Omental fat pad (tissue), 4 donors: ENCODE measurements around the gene PAN2. TPM values are rescaled to one million over a fixed set of nuclear protein-coding genes. Genes with fewer than 3 reads are reported as not detected.
A peak's percentile ranks its signal among the peaks of the same experiment; 100 is the strongest.

Experiments used
- ATAC-seq: fragments of 150-250 bp; one replicate; pipeline ENCODE4 v1.9.1; 2016; ENCODE audit warnings: mild to moderate bottlenecking, moderate library complexity; ENCODE audit not compliant: low FRiP score
- DNase-seq: peaks from one replicate; pipeline ENCODE4 v3.0.0-alpha.2; 2019; ENCODE audit warnings: low spot score
- total RNA-seq, 4 donors: library from RNA; depleted of rRNA; stranded (reverse); fragments of >200 nt; gene quantifications; one replicate each; pipeline ENCODE4 v1.1.0, GENCODE V29; 2016
- TF ChIP-seq, protein P1 (sequence below), 3 donors: fragments of 450-650 bp; IDR thresholded peaks; one replicate each; pipeline ENCODE4 v1.5.1; 2016 to 2017; ENCODE audit warnings: antibody characterized with exemption in 3 of 3, mild to moderate bottlenecking in 3 of 3, moderate library complexity in 2 of 3

Gene PAN2
- total RNA-seq, 4 donors from 2014 or later, result 17.3 to 57.8 (median 40.7) TPM

DNA sequence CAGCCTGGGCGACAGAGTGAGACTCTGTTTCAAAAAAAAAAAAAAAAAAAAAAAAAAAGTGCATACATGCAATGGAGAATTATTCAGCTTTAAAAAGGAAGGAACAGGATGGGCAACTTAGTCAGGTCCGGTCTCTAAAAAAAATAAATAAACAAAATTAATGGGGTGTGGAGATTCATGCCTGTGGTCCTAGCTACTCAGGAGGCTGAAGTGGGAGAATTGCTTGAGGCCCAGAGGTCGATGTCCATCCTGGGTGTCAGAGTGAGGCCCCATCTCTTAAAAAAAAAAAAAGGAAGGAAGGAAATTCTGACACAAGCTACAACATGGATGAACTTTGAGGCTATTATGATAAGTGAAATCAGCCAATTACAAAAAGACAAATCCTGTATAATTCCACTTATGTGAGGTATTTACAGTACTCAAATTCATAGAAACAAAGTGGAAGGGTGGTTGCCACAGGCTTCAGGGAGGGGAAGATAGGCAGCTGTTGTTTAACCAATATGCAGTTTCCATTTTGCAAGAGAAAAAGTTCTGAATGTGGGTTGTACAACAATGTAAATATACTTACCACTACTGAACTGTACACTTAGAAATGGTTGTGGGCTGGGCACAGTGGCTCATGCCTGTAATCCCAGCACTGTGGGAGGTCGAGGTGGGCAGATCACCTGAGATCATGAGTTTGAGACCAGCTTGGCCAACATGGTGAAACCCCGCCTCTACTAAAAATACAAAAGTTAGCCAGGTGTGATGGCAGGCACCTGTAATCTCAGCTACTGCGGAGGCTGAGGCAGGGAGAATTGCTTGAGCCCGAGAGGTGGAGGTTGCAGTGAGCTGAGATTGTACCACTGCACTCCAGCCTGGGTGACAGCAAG lies 41.2 kb upstream of the PAN2 start:
- ATAC-seq, result no peak
- TF ChIP-seq, protein P1, sequence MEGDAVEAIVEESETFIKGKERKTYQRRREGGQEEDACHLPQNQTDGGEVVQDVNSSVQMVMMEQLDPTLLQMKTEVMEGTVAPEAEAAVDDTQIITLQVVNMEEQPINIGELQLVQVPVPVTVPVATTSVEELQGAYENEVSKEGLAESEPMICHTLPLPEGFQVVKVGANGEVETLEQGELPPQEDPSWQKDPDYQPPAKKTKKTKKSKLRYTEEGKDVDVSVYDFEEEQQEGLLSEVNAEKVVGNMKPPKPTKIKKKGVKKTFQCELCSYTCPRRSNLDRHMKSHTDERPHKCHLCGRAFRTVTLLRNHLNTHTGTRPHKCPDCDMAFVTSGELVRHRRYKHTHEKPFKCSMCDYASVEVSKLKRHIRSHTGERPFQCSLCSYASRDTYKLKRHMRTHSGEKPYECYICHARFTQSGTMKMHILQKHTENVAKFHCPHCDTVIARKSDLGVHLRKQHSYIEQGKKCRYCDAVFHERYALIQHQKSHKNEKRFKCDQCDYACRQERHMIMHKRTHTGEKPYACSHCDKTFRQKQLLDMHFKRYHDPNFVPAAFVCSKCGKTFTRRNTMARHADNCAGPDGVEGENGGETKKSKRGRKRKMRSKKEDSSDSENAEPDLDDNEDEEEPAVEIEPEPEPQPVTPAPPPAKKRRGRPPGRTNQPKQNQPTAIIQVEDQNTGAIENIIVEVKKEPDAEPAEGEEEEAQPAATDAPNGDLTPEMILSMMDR (IDR thresholded peaks at IDR 0.05), result no peak
- no peak for DNase-seq

DNA sequence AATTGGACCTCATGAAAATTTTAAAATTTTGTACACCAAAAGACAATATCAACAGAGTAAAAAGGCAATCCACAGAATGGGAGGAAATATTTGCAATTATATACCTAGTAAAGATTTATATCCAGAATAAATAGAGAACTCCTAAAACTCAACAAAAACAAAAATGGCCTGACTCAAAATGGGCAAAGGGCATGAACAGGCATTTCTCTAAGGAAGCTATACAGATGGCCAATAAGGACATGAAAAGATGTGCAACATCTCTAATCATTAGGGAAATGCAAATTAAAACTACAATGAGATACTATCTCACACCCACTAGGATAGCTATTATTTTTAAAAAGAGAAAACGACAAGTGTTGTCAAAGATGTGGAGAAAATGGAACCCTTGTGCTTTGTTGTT lies 39.7 kb upstream of the PAN2 start:
- no peak for ATAC-seq
- TF ChIP-seq, protein P1 (IDR thresholded peaks at IDR 0.05), result no peak
- no peak for DNase-seq

GRCh38 chr12:56366948-56367347 lies 33.1 kb upstream of the PAN2 start:
- TF ChIP-seq, protein P1 (IDR thresholded peaks at IDR 0.05), result no peak
- no peak for DNase-seq
- ATAC-seq, result no peak

DNA sequence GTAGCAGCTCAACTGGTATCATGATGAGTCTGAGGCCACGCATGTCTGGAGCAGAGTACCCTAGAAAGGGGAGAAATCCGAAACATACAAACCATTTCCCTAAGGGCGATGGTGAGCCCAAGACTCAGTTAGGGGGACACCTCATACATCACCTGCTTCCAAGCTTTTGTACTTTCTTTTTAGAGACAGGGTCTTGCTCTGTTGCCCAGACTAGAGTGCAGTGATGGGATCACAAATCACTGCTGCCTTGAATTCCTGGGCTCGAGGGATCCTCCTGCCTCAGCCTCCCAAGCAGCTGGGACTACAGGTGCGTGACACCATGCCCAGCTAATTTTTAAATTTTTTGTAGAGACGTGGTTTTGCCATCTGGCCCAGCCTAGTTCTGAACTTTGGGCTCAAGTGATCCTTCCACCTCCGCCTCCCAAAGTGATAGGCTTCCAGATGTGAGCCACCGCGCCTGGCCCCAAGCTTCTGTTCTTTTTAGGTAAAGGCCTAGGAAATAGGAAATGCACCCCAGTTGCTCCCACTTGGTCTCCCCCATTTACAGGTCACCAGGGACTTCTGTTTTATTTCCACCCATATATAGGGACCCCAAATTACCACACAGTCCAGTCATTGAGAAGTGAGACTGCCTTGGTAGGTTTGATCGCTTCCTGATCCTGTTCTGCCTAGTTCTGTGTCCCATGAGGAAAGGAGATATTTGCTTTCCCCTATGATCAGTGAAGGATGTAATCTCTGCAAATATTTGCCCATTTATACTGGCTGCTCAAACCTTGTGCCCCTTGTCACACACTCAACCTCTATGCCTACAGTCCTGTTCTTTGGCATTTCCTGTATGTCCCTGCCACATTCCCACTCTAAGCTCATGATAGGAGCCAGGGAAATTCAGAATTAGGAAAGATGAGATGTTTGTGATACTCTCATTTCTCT lies 28.6 kb upstream of the PAN2 start, which contains the start of gene APOF:
Gene APOF (minus strand): TSS at position 728 of the 930 bp plus-strand sequence. CDS start 112 bp downstream, at position 616.
- DNase-seq, result no peak

DNA sequence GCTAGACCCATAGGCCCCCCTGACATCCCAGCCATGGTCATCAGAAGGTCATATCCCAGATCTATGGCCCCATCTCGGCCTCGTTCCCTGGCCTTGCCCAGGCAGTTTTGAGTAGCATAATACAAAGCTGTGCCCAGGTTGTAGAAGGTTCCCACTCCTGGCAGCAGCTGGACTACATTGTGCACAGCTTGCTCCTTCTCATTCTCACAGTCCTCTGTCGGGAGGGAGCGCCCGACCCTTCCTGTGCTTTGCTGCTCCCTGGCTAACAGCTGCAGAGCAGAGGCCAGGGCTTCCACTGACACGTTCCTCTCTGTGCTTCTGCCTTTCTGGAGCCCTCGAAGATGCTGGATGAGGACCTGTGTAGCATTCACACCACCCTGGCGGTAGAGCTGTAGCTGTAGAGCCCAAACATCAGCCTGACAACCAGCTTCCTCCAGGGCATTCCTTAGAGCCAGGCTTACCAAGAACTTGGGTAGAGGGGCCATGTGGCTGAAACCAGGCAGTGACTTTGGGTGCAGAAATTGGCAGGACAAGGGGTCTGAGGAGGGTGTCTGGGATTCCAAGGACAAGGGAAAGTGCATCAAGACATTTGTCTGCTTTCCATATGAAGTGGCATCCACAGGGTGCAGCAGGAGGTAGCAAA lies 27.8 kb upstream of the PAN2 start:
- DNase-seq (no peak), ATAC-seq (no peak)
- TF ChIP-seq, protein P1 (IDR thresholded peaks at IDR 0.05), result no peak

More for the DNA sequence above, 28.6 kb upstream of the PAN2 start, which contains the start of gene APOF:
- ATAC-seq, result no peak
- TF ChIP-seq, protein P1 (IDR thresholded peaks at IDR 0.05), result no peak

DNA sequence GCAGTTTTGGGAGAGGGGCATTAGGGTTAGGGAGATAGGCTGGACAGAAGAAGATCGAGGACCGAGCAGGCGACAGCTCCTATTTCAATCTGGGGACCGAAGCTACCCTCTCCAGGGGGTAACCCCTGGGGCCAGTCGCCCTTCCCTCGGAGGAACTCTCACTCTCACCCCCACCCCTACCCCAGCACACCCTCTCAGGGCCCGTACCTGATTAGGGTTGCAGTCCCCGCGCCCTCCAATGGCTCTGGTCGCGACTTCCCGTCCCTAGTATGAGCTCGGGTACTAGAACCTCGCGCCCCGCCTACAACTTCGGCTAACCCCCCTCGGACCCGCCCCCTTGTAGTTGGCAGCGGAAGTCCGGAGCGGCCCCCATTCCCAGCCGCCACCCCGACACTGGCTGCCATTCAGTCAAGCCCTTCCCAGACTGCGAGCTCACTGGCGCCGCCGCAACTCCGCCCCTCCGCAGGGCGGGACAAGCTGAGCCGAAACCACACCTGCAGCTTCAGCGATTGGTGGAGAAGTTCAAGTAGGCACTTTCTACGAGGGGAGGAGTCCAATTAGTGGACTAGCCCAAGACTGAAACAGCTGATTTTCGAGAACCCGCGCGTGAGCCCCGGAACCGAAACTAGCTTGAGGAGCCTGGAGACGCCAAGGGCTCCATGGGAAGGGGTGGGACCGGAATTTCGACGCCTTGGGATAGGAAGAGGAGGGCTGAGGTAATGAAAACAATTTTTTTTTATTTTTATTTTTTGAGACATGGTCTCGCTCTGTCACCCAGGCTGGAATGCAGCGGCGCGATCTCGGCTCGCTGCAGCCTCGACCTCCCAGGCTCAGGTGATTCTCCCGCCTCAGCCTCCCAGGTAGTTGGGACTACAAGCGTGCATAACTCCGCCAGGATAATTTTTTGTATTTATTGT lies 26.3 kb upstream of the PAN2 start, which contains the start of gene STAT2:
Gene STAT2 (minus strand): TSS at position 257 of the 917 bp plus-strand sequence. CDS start 3,536 bp downstream, outside the sequence.
- TF ChIP-seq, protein P1 (IDR thresholded peaks at IDR 0.05), result no peak
- ATAC-seq (peak; percentile 99), DNase-seq (peak; percentile 93)
